ENCODE measurements around the gene NDUFAF4. TPM values are rescaled to one million over a fixed set of nuclear protein-coding genes. Genes with fewer than 3 reads are reported as not detected.

NDUFAF4 gene
- total RNA-seq, 2 donors from 2014 or later: 48.0 to 51.9 TPM

DNA sequence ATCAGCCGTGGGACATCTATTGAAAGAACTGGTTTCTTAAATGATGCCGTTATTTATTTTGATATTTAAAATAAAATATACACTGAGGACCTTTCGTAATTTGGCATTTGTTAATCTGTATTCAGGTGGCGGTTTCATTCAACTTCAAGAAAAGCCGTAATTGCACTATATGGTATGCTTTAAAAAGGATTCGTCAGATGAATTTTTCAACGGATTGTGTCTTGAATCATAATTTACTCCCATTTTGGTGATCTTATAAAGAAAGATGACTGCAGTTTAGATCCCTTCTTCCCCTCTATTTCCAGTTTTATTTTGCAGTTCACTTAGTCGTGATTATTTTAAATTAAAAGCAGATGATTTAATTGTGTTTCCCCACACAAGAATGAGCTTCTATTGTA is 27.6 kb upstream of the NDUFAF4 start:
- Mint-ChIP-seq H3K4me1 (peaks cover 1% of the 10 kb centered on the region), H3K4me3 (peak overlapping the region; percentile 86), H3K9me3 (no peaks in the 10 kb centered on the region), H3K27ac (no peak overlapping the region), H3K36me3 (ENCODE audit: low read depth) (no peaks in the 10 kb centered on the region), H3K27me3 (ENCODE audit: insufficient read depth) (peaks cover 39% of the 10 kb centered on the region)
- H3K36me3 ChIP-seq (ENCODE audit: control insufficient read depth, insufficient read depth, low read length): no peaks in the 10 kb centered on the region
- no peak for DNase-seq
- H3K9me3 ChIP-seq (ENCODE audit: control insufficient read depth, low read length): no peaks in the 10 kb centered on the region
- peak overlapping the region; percentile 52 for H3K9ac ChIP-seq (ENCODE audit: extremely low read depth, low read length, poor library complexity, severe bottlenecking)
- H3K4me1 ChIP-seq (ENCODE audit: control insufficient read depth, insufficient read depth, low read length): no peaks in the 10 kb centered on the region
- H3K4me3 ChIP-seq (ENCODE audit: low read length): peak overlapping the region; percentile 89
- H3K27ac ChIP-seq (ENCODE audit: low read depth, low read length): no peak overlapping the region
- TF ChIP-seq CTCF (conservative IDR thresholded peaks at IDR 0.05): no peak
- WGBS, 2 experiments (ENCODE audit: insufficient coverage in 1 of 2, insufficient read length in 1 of 2): 76 to 89% methylated on average over 4 to 8 of the region's 8 CpGs
- H3K27me3 ChIP-seq (ENCODE audit: control insufficient read depth, insufficient read depth, low read length, poor library complexity, severe bottlenecking): peaks cover 15% of the 10 kb centered on the region

- Mint-ChIP-seq H3K4me3 (peak overlapping the region; percentile 86), H3K9me3 (no peaks in the 10 kb centered on the region), H3K27me3 (ENCODE audit: insufficient read depth) (peaks cover 37% of the 10 kb centered on the region), H3K27ac (peak overlapping the region; percentile 87), H3K36me3 (ENCODE audit: low read depth) (no peaks in the 10 kb centered on the region), H3K4me1 (peaks cover 1% of the 10 kb centered on the region)
- TF ChIP-seq CTCF (conservative IDR thresholded peaks at IDR 0.05): no peak
- H3K36me3 ChIP-seq (ENCODE audit: control insufficient read depth, insufficient read depth, low read length): no peaks in the 10 kb centered on the region
- DNase-seq: peak; percentile 93
- peak overlapping the region; percentile 84 for H3K4me3 ChIP-seq (ENCODE audit: low read length)
- peak overlapping the region; percentile 21 for H3K27ac ChIP-seq (ENCODE audit: low read depth, low read length)
- H3K27me3 ChIP-seq (ENCODE audit: control insufficient read depth, insufficient read depth, low read length, poor library complexity, severe bottlenecking): peaks cover 15% of the 10 kb centered on the region
- no peaks in the 10 kb centered on the region for H3K9me3 ChIP-seq (ENCODE audit: control insufficient read depth, low read length)
- H3K9ac ChIP-seq (ENCODE audit: extremely low read depth, low read length, poor library complexity, severe bottlenecking): peak overlapping the region; percentile 47
- 5 to 8% methylated on average over 5 to 32 of the region's 34 CpGs for WGBS, 2 experiments (ENCODE audit: insufficient coverage in 1 of 2, insufficient read length in 1 of 2)
- no peaks in the 10 kb centered on the region for H3K4me1 ChIP-seq (ENCODE audit: control insufficient read depth, insufficient read depth, low read length)
These were observed 26.3 kb upstream of the NDUFAF4 start for GRCh38 chr6:96923871-96924493.

DNA sequence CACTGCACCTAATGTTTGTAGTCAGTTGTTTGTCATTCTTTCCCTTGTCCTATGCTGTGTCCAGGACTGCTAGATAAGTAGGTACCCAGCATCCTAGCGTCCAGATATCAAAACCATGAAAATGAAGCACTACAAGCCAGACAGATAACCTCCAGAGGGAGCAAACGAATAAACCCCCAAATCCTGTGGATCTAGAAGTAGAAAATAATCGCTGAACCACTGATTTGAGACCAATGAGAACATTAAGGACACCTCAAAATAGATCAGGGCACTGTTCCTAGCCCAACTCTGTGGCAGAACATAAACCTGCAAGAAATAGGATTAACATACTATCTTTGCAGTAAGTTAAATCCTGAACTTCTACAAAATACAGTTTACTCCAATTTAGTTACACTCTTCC is 25.7 kb upstream of the NDUFAF4 start:
- Histone ChIP-seq H3K4me1 (ENCODE audit: control insufficient read depth, insufficient read depth, low read length) (no peaks in the 10 kb centered on the region), H3K36me3 (ENCODE audit: control insufficient read depth, insufficient read depth, low read length) (no peaks in the 10 kb centered on the region), H3K9me3 (ENCODE audit: control insufficient read depth, low read length) (no peaks in the 10 kb centered on the region), H3K4me3 (ENCODE audit: low read length) (peak overlapping the region; percentile 84), H3K9ac (ENCODE audit: extremely low read depth, low read length, poor library complexity, severe bottlenecking) (no peak overlapping the region), H3K27me3 (ENCODE audit: control insufficient read depth, insufficient read depth, low read length, poor library complexity, severe bottlenecking) (peaks cover 15% of the 10 kb centered on the region), H3K27ac (ENCODE audit: low read depth, low read length) (no peak overlapping the region)
- H3K36me3 Mint-ChIP-seq (ENCODE audit: low read depth): no peaks in the 10 kb centered on the region
- H3K9me3 Mint-ChIP-seq: no peaks in the 10 kb centered on the region
- H3K4me1 Mint-ChIP-seq: peaks cover 1% of the 10 kb centered on the region
- peaks cover 33% of the 10 kb centered on the region for H3K27me3 Mint-ChIP-seq (ENCODE audit: insufficient read depth)
- DNase-seq: no peak
- H3K4me3 Mint-ChIP-seq: peak overlapping the region; percentile 86
- H3K27ac Mint-ChIP-seq: no peak overlapping the region
- TF ChIP-seq CTCF (conservative IDR thresholded peaks at IDR 0.05): no peak
- WGBS, 2 experiments (ENCODE audit: insufficient coverage in 1 of 2, insufficient read length in 1 of 2): 89 to 100% methylated on average over 2 to 3 of the region's 3 CpGs

Data from endodermal cell (in vitro differentiated cells).